HepG2 (cell line): ENCODE data around the gene TMCO4. TPM values are rescaled to one million over a fixed set of nuclear protein-coding genes. Genes with fewer than 3 reads are reported as not detected.

Source experiments
- ATAC-seq: fragments of 200-7000 bp; cut with Tn5 transposase; 3 replicates; pipeline ENCODE4 v1.9.1; 2020; ENCODE audit warnings: mild to moderate bottlenecking, moderate library complexity
- BruUV-seq: library from RNA; stranded (reverse); fragments of 400-500 nt; replicated peaks from 2 replicates; lab custom pipeline; 2021; lab: Mats Ljungman, UMichigan
- CTCF ChIA-PET: fragments of 300-600 bp; formaldehyde crosslinking; extraction: SDS; loops from one replicate; lab custom pipeline; 2021; ENCODE audit warnings: low total read pairs, inconsistent platforms, low intra/inter-chr PET ratio; lab: Yijun Ruan, JAX
- POLR2A ChIA-PET: fragments of 350-600 bp; sonication (Branson Sonifier 250); formaldehyde crosslinking; loops from one replicate; lab custom pipeline; 2020; ENCODE audit warnings: antibody characterized with exemption, inconsistent platforms; lab: Yijun Ruan, JAX
- DNase-seq: peaks from one replicate; pipeline ENCODE4 v3.0.0-alpha.2; 2015; ENCODE audit warnings: low spot score
- FAIRE-seq: peaks from 3 replicates; lab custom pipeline; 2011; peaks lifted over from hg19 to GRCh38; lab: Jason Lieb, UNC
- H2AFZ ChIP-seq: one replicate; pipeline ENCODE4 v1.6.1; 2011; ENCODE audit warnings: low read length, inconsistent platforms
- H3K27ac ChIP-seq: fragments of 300-600 bp; 3 replicates; pipeline ENCODE4 v1.8.0; 2011; ENCODE audit warnings: mixed run types, mild to moderate bottlenecking, mixed read lengths, low read length, inconsistent platforms; ENCODE audit not compliant: insufficient read depth; ENCODE audit errors: extremely low read length
- H3K27me3 ChIP-seq, 2 experiments: fragments of 200-600 bp in 1 of 2; 2 replicates in 1 of 2; 3 replicates in 1 of 2; pipeline versions ENCODE4 v1.6.0 to v1.8.0; 2011; ENCODE audit warnings: low read length in 2 of 2, mild to moderate bottlenecking in 2 of 2, moderate library complexity in 2 of 2, inconsistent platforms in 1 of 2; ENCODE audit not compliant: insufficient read depth in 2 of 2, control insufficient read depth in 1 of 2
- H3K36me3 ChIP-seq, 2 experiments: fragments of 200-600 bp in 1 of 2; replicated peaks in 1 of 2; 2 replicates in 1 of 2; 3 replicates in 1 of 2; pipeline versions ENCODE4 v1.5.1 to v1.8.0; 2011; ENCODE audit warnings: low read length in 2 of 2, inconsistent platforms in 1 of 2; ENCODE audit not compliant: insufficient read depth in 2 of 2, control insufficient read depth in 1 of 2
- H3K4me1 ChIP-seq: 2 replicates; pipeline ENCODE4 v1.5.1; 2012; ENCODE audit warnings: low read length, inconsistent platforms; ENCODE audit not compliant: insufficient read depth
- H3K4me2 ChIP-seq: 2 replicates; pipeline ENCODE4 v1.6.0; 2011; ENCODE audit warnings: low read depth, low read length, inconsistent platforms
- H3K4me3 ChIP-seq, 3 experiments: fragments of 200-600 bp in 1 of 3; sonication (generic), shearing (Covaris generic) in 1 of 3; replicated peaks in 1 of 3; 2 replicates each; pipeline ENCODE4 v1.5.1; 2011 to 2016; ENCODE audit warnings: low read length in 3 of 3, inconsistent platforms in 2 of 3, low read depth in 2 of 3, mild to moderate bottlenecking in 2 of 3, control low read depth in 1 of 3, mixed read lengths in 1 of 3; ENCODE audit not compliant: insufficient read depth in 1 of 3
- H3K79me2 ChIP-seq: one replicate; pipeline ENCODE4 v1.6.1; 2011; ENCODE audit warnings: low read length, inconsistent platforms; ENCODE audit not compliant: insufficient read depth
- H3K9ac ChIP-seq: 2 replicates; pipeline ENCODE4 v1.6.0; 2011; ENCODE audit warnings: mild to moderate bottlenecking, low read depth, low read length, inconsistent platforms; ENCODE audit not compliant: insufficient read depth
- H3K9me3 ChIP-seq: 2 replicates; pipeline ENCODE4 v1.5.1; 2012; ENCODE audit warnings: mild to moderate bottlenecking, low read length
- H4K20me1 ChIP-seq: 2 replicates; pipeline ENCODE4 v1.6.0; 2011; ENCODE audit warnings: inconsistent platforms, mild to moderate bottlenecking, low read length, moderate library complexity; ENCODE audit not compliant: insufficient read depth
- AKAP8 ChIP-seq: sonication (generic); formaldehyde crosslinking; IDR thresholded peaks from 2 replicates; pipeline ENCODE4 v1.5.1; 2020; ENCODE audit warnings: mild to moderate bottlenecking, missing genetic modification reagents
- ETS1 ChIP-seq: sonication (generic); formaldehyde crosslinking; IDR thresholded peaks from 2 replicates; pipeline ENCODE4 v1.4.0; 2020; ENCODE audit warnings: missing genetic modification reagents
- HNRNPK ChIP-seq: fragments of 200-400 bp; formaldehyde crosslinking; IDR thresholded peaks from 2 replicates; pipeline ENCODE4 v1.6.1; 2018; ENCODE audit warnings: low read length, low read depth, moderate library complexity, mild to moderate bottlenecking; ENCODE audit not compliant: poor library complexity, severe bottlenecking
- NFE2L1 ChIP-seq: sonication (generic); formaldehyde crosslinking; IDR thresholded peaks from 2 replicates; pipeline ENCODE4 v1.4.0; 2020; ENCODE audit warnings: missing genetic modification reagents, mild to moderate bottlenecking, borderline replicate concordance
- NR0B2 ChIP-seq: sonication (generic); formaldehyde crosslinking; IDR thresholded peaks from 2 replicates; pipeline ENCODE4 v1.4.0; 2020; ENCODE audit warnings: mild to moderate bottlenecking, missing genetic modification reagents
- RFXAP ChIP-seq: sonication (generic); formaldehyde crosslinking; IDR thresholded peaks from 2 replicates; pipeline ENCODE4 v1.4.0; 2020; ENCODE audit warnings: missing genetic modification reagents, borderline replicate concordance
- WIZ ChIP-seq: sonication (generic); formaldehyde crosslinking; IDR thresholded peaks from 2 replicates; pipeline ENCODE4 v1.5.1; 2020; ENCODE audit warnings: mild to moderate bottlenecking, missing genetic modification reagents
- ZNF362 ChIP-seq: sonication (generic); formaldehyde crosslinking; IDR thresholded peaks from 2 replicates; pipeline ENCODE4 v1.4.0; 2020; ENCODE audit warnings: missing genetic modification reagents, mild to moderate bottlenecking, borderline replicate concordance
- ZNF451 ChIP-seq: sonication (generic); formaldehyde crosslinking; IDR thresholded peaks from 2 replicates; pipeline ENCODE4 v1.5.0; 2020; ENCODE audit warnings: mild to moderate bottlenecking, missing genetic modification reagents
- ZNF556 ChIP-seq: sonication (generic); formaldehyde crosslinking; IDR thresholded peaks from 2 replicates; pipeline ENCODE4 v1.4.0; 2020; ENCODE audit warnings: mild to moderate bottlenecking, missing genetic modification reagents, borderline replicate concordance
- ZNF775 ChIP-seq: sonication (generic); formaldehyde crosslinking; IDR thresholded peaks from 2 replicates; pipeline ENCODE4 v1.4.0; 2020; ENCODE audit warnings: missing genetic modification reagents, mild to moderate bottlenecking, moderate library complexity, borderline replicate concordance
- ZNF781 ChIP-seq: sonication (generic); formaldehyde crosslinking; IDR thresholded peaks from 2 replicates; pipeline ENCODE4 v1.5.1; 2020; ENCODE audit warnings: borderline replicate concordance, mild to moderate bottlenecking, missing genetic modification reagents; ENCODE audit errors: not compliant biosample characterization
- ZSCAN5A ChIP-seq: sonication (generic); formaldehyde crosslinking; IDR thresholded peaks from 2 replicates; pipeline ENCODE4 v1.8.0; 2022; ENCODE audit warnings: mild to moderate bottlenecking, missing genetic modification reagents, borderline replicate concordance
- WGBS: methylation state at CpG from one replicate; pipeline ENCODE4 v1.1.6; 2017; ENCODE audit warnings: low lambda C conversion rate; 5-methylcytosine and 5-hydroxymethylcytosine counted together
- in situ Hi-C: cut with HindIII; loops from 2 replicates; pipeline ENCODE4 v1.10.0; 2017; ENCODE audit warnings: low pct_unique_long_range_greater_than_20kb; ENCODE audit not compliant: extremely low pct_ligation_motif_present
- intact Hi-C: fragments of 100-400 bp; cut with micrococcal nuclease; formaldehyde crosslinking; loops from one replicate; pipeline ENCODE4 v1.10.0; 2022; ENCODE audit not compliant: unreplicated experiment
- polyA plus RNA-seq, 8 experiments: library from polyadenylated mRNA; depleted of rRNA in 3 of 8; stranded (reverse) in 7 of 8; unstranded in 1 of 8; fragments of >200 nt; fragmentation: Illumina TruSeq in 4 of 8; extraction: Trizol in 4 of 8; gene quantifications; 2 replicates each; pipeline versions ENCODE4 v1.2.1 to v1.2.3, GENCODE V29; 2011 to 2016; ENCODE audit warnings: low read depth in 4 of 8, missing spikeins in 1 of 8, mixed read lengths in 1 of 8; ENCODE audit not compliant: insufficient read depth in 1 of 8
- total RNA-seq, 5 experiments: library from RNA; depleted of rRNA; stranded (reverse); fragments of >200 nt; fragmentation: Illumina TruSeq; extraction: Trizol; gene quantifications; 2 replicates each; pipeline ENCODE4 v1.2.3, GENCODE V29; 2016; ENCODE audit warnings: low read depth in 1 of 5
- TF ChIP-seq, protein P1 (sequence below): sonication (generic); formaldehyde crosslinking; IDR thresholded peaks from 2 replicates; pipeline ENCODE4 v1.4.0; 2020; ENCODE audit warnings: mild to moderate bottlenecking, missing genetic modification reagents

TMCO4 gene
- total and polyA plus RNA-seq, 2 of the 13 experiments (the other 11 are each of a cell fraction or from before 2014, with no cell fraction given): 2.1 to 4.1 TPM

- no peaks in the 10 kb centered on the region for H3K9me3 ChIP-seq
- no TSS peak for BruUV-seq
- FAIRE-seq: no peak
- in situ Hi-C loops (no loop called here), intact Hi-C loops (no loop called here)
- peaks cover 25% of the 10 kb centered on the region for H3K4me1 ChIP-seq
- ChIA-PET CTCF (no interaction called here), POLR2A (no interaction called here)
- H3K4me2 ChIP-seq: no peak overlapping the region
- H3K36me3 ChIP-seq: no peaks in the 10 kb centered on the region
- H3K27ac ChIP-seq: no peak overlapping the region
- ATAC-seq: no peak
- no peak overlapping the region for H3K4me3 ChIP-seq
- 47% methylated on average over 5 of the region's 5 CpGs for WGBS
- no peak overlapping the region for H3K9ac ChIP-seq
- DNase-seq: no peak
- TF ChIP-seq, protein P1, sequence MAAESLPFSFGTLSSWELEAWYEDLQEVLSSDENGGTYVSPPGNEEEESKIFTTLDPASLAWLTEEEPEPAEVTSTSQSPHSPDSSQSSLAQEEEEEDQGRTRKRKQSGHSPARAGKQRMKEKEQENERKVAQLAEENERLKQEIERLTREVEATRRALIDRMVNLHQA (CRISPR knock-in tag): no peak
- TF ChIP-seq HNRNPK: no peak
- TF ChIP-seq WIZ (CRISPR knock-in tag): no peak
- TF ChIP-seq ZSCAN5A (CRISPR knock-in tag): no peak
- TF ChIP-seq ZNF775: no peak
- no peak for TF ChIP-seq NFE2L1 (CRISPR knock-in tag)
- no peak for TF ChIP-seq RFXAP
- TF ChIP-seq ZNF362 (CRISPR knock-in tag): no peak
- no peak for TF ChIP-seq NR0B2 (CRISPR knock-in tag)
- no peak for TF ChIP-seq AKAP8
- no peak for TF ChIP-seq ZNF556
- TF ChIP-seq ETS1 (CRISPR knock-in tag): no peak
- no peak for TF ChIP-seq ZNF781 (CRISPR knock-in tag)
- no peak for TF ChIP-seq ZNF451 (CRISPR knock-in tag)
- H4K20me1 ChIP-seq: no peaks in the 10 kb centered on the region
- H3K79me2 ChIP-seq: no peaks in the 10 kb centered on the region
- no peak overlapping the region for H2AFZ ChIP-seq
- no peaks in the 10 kb centered on the region; a peak in 1 of 5 replicates for H3K27me3 ChIP-seq
Measured at GRCh38 chr1:19824036-19824435, 24.3 kb upstream of the TMCO4 start.
